Loucy (cell line): ENCODE measurements around the gene PLAAT3.

Source experiments
- H2AFZ ChIP-seq: fragments of 200-600 bp; sonication (generic); 2 replicates; pipeline ENCODE4 v1.6.0; 2016; ENCODE audit warnings: antibody characterized with exemption, mild to moderate bottlenecking, low read length, moderate library complexity
- H3F3A ChIP-seq: fragments of 200-600 bp; 2 replicates; pipeline ENCODE4 v1.6.0; 2016; ENCODE audit warnings: antibody characterized with exemption, low read depth, mild to moderate bottlenecking
- H3K27me3 ChIP-seq: fragments of 200-600 bp; sonication (generic); 2 replicates; pipeline ENCODE4 v1.6.1; 2014; ENCODE audit warnings: low read length, mild to moderate bottlenecking; ENCODE audit not compliant: insufficient read depth, poor library complexity, severe bottlenecking
- H3K36me3 ChIP-seq: fragments of 200-600 bp; sonication (generic); 2 replicates; pipeline ENCODE4 v1.6.1; 2016; ENCODE audit warnings: low read length; ENCODE audit not compliant: insufficient read depth
- H3K4me1 ChIP-seq: fragments of 200-600 bp; sonication (generic); 2 replicates; pipeline ENCODE4 v1.5.1; 2014; ENCODE audit warnings: low read length, mild to moderate bottlenecking; ENCODE audit not compliant: insufficient read depth, poor library complexity, severe bottlenecking
- H3K4me2 ChIP-seq: fragments of 200-600 bp; sonication (generic); 2 replicates; pipeline ENCODE4 v1.6.0; 2014; ENCODE audit warnings: antibody characterized with exemption, low read length, low read depth, mild to moderate bottlenecking; ENCODE audit not compliant: poor library complexity, severe bottlenecking
- H3K4me3 ChIP-seq: fragments of 200-600 bp; sonication (generic); 2 replicates; pipeline ENCODE4 v1.5.1; 2014; ENCODE audit warnings: low read length, mild to moderate bottlenecking, mixed read lengths; ENCODE audit not compliant: poor library complexity, severe bottlenecking
- H3K79me2 ChIP-seq: fragments of 200-600 bp; sonication (generic); 2 replicates; pipeline ENCODE4 v1.6.1; 2014; ENCODE audit warnings: low read length; ENCODE audit not compliant: insufficient read depth
- H3K9ac ChIP-seq: fragments of 200-600 bp; sonication (generic); 2 replicates; pipeline ENCODE4 v1.6.0; 2014; ENCODE audit warnings: mild to moderate bottlenecking, low read depth, low read length, moderate library complexity; ENCODE audit not compliant: poor library complexity, severe bottlenecking
- H3K9me2 ChIP-seq: fragments of 200-600 bp; sonication (generic); replicated peaks from 2 replicates; pipeline ENCODE4 v1.6.1; 2016; ENCODE audit warnings: low read depth, low read length, mixed read lengths
- H3K9me3 ChIP-seq: fragments of 200-600 bp; sonication (generic); 2 replicates; pipeline ENCODE4 v1.6.1; 2014; ENCODE audit warnings: mild to moderate bottlenecking, antibody characterized with exemption, low read length, low read depth; ENCODE audit not compliant: insufficient read depth
- H4K20me1 ChIP-seq: fragments of 200-600 bp; sonication (generic); 2 replicates; pipeline ENCODE4 v1.6.0; 2014; ENCODE audit warnings: antibody characterized with exemption, low read length, mild to moderate bottlenecking; ENCODE audit not compliant: insufficient read depth, poor library complexity, severe bottlenecking
- CTCF ChIP-seq: fragments of 200-600 bp; sonication (generic); conservative IDR thresholded peaks from 2 replicates; pipeline ENCODE4 v1.5.1; 2014; ENCODE audit warnings: mild to moderate bottlenecking, antibody characterized with exemption, low read length
- EZH2phosphoT487 ChIP-seq: fragments of 200-600 bp; IDR thresholded peaks from 2 replicates; pipeline ENCODE4 v1.6.1; 2018; ENCODE audit warnings: antibody characterized with exemption, mild to moderate bottlenecking, moderate library complexity, borderline replicate concordance

The PLAAT3 gene

GRCh38 chr11:63527667-63528066 is 86.6 kb downstream of the PLAAT3 start:
- Histone ChIP-seq H3K9me2 (no peaks in the 10 kb centered on the region), H3F3A (no peaks in the 10 kb centered on the region), H2AFZ (no peak overlapping the region), H3K79me2 (no peaks in the 10 kb centered on the region), H3K4me1 (peaks cover 42% of the 10 kb centered on the region), H3K9me3 (peaks cover 8% of the 10 kb centered on the region), H3K4me3 (peak overlapping the region; percentile 35), H3K27me3 (no peaks in the 10 kb centered on the region), H3K36me3 (no peaks in the 10 kb centered on the region), H3K9ac (peak overlapping the region; percentile 61), H3K4me2 (peak overlapping the region; percentile 51), H4K20me1 (no peaks in the 10 kb centered on the region)
- TF ChIP-seq EZH2phosphoT487 (no peak), CTCF (no peak)
